Stimulated activated CD8-positive, alpha-beta memory T cell treated with anti-CD3 and anti-CD28 coated beads, Interleukin-4, amount 100 ng/mL, for 24 hours (primary cell): ENCODE data around the gene ZNF576.
"Not testable (repeated sequence)": the region's sequence is repeated elsewhere in the genome, so short reads cannot be mapped to it uniquely, and the experiment has no call there.

Source experiments
- DNase-seq: peaks from one replicate; pipeline ENCODE4 v3.0.0-alpha.2; 2020; ENCODE audit warnings: low read depth

ZNF576 gene

DNA sequence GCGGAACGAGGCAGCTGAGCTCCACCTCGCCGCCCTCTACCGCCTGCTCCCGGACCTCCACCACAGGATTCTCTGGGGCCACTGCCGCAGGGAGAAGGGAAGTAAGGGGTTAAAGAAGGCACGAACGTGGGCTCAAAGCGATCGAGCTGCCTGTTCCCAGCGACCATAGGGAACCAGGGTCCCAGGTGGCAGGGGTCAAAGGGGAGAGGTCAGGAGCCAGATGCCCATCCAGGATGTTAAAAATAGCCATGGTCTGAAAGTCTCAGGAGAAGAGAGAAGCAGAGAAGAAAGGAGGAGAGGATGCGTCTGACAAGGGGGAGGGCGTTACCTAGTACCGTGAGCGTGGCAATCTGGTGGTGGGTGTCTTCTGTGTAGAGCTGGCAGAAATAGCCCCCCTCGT is 30.4 kb downstream of the ZNF576 start:
- DNase-seq, result no peak

DNA sequence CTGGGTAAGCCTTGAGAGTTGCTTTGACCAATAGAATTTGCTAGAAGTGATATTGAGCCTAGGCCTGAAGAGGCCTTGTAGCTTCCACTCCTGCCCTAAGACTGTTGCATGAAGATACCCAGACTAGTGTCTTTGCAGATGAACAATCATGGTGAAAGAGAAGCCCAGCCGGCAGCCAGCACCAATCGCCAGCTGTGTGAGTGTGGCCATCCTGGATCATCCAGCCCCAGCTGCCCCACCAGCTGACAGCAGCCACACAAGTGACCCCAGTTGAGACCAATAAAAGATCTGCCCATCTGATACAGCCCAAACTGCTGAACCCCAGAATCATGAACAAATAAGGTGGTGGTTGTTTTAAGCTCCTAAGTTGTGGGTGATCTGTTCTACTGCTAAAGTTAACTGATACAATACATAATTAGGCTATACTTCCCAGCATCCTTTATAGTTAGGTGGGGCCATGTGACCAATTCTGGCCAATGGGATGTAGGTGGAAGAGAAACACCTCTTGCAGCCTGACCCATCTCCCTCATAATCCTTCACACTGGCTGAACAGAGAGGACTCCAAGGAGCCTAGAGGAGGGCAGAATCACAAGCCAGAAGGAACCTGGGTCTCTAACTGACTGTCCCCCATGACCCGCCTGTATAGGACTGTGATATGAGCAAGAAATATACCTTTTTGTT is 32.4 kb downstream of the ZNF576 start:
- no peak for DNase-seq

DNA sequence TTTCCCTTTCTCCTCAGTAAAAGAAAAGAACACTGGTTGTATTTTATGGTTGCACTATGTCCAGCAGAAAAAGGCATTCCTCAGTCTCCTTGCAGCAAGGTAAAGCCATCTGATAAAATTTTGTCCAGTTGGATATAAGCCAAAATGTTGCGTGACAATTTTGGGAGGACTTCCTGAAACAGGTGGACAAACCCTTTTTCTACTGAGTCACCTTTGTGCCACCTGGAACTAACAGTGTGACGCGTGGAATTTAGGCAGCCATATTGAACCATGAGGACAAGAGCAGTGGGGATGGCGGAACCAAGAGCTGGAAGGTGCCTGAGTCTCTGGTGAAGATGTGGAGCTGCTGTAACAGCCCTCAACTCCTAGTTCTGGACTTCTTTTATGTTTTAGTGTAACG is 35.1 kb downstream of the ZNF576 start:
- no peak for DNase-seq

DNA sequence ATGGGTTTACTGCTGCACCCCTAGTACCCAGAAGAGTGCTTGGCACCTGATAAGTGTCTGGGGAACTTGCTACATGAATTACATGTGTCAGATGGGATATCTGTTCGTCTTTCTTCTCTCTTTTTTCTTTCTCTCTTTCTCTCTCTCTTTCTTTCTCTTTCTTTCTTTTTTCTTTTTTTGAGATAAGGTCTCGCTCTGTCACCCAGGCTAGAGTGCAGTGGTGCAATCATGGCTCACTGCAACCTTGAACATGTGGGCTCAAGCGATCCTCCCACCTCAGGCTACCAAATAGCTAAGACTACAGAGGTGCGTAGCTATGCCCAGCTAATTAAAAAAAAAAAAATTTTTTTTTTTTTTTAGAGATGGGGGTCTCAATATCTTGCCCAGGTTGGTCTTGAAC is 37.1 kb downstream of the ZNF576 start:
- no peak for DNase-seq

DNA sequence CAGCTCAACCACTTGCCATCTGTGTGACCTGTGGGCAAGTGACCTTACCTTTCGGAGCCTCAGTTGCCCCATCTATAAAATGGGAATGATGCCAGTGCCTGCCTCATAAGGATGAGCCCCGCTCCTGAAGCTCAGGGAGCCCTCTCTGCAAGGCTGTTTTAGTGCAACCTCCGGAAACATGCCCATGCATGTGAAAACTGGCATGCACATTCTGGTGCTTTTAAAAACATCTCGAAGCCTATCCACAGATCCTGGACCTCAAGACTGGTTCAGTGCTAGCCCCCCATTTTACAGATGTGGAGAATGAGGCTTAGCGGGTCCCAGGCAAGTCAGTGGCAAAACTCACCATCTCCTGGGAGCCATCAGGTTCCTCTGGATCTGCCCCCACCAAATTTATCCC is 37.7 kb downstream of the ZNF576 start:
- no peak for DNase-seq

DNA sequence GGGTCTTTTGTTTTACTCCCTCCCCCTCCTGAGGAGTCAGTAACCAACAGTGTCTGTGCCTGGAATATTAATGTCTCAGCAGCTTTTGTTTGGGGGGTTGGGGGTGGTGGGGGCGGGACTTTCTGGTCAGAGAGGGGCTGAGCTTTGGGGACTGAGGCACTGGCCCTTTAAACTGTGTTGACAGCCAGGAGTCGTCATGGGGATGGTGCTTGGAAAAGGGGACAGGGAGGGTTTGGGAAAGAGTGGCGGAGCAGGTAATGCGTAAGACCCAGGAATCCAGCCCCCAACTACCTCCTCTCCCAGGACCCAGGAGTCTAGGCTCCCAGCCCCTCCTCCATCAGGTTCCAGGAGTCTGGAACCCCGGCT is 38.1 kb downstream of the ZNF576 start:
- DNase-seq, result no peak

DNA sequence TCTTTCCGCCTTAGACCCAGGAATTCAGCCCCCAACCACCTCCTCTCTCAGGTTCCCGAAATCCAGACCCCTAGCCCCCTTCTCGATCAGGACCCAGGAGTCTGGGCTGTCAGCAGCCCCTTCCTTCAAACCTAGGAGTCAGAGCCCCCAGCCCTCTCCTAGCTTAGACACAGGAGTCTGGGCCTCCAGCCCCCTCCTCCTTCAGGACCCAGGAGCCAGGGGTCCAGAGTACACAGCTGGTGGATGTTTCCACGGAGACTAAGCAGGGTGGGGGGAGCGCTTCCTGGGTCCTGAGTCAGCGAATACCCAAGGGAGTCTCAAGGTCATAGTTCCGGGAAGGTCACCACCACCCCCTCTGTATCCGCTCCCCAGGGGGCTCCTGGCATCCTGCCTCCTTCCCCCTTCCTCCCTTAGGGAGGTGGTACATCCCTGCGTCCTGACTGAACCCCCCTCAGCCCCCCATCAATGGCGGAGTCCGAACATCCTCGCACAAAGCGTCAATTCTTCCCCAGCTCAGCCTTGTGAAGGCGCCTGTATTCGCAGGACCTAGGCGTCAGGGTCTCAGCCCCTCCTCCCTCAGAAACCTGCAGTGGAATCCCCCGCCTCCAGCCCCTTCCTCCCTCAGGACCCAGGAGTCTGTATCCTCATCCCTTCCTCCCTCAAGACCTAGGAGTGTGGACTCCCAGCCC is 38.6 kb downstream of the ZNF576 start:
- DNase-seq, result no peak

DNA sequence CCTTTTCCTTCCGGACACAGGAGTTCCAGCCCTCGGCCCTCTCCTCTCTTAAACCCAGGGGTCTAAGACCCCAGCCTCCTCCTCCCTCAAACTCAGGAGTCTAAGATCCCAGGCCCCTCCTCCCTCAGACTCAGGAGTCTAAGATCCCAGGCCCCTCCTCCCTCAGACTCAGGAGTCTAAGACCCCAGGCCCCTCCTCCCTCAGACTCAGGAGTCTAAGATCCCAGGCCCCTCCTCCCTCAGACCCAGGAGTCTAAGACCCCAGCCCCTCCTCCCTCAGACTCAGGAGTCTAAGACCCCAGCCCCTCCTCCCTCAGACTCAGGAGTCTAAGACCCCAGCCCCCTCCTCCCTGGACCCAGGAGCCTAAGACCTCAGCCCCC is 39.2 kb downstream of the ZNF576 start:
- not testable (repeated sequence) for DNase-seq

DNA sequence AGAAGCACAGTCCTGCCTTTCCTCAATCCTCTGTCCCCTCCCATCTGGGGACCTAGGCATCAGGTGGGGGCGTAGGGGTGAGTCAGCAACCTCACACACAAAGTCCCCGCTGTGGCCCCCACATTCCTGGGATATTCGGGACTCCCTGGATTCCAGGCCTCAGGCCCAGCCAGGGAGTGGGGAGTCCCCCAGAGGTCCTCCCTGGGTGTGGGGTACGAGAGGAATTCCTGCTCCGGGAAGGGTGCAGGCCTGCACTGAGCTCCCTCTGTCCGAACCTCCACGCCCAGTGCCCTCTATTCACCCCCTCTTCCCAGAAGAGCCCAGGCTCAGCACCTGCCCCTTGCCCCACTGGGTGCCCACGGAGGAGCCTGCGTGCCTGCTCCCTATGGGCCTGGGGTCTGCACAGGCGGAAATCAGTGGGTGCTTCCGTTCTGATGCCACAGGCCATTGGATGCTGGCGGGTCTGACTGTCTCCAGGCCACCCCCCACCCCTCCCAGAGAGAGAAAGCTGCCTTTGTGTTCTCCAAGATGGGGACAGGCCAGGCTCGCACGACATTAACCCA is 39.8 kb downstream of the ZNF576 start:
- DNase-seq, result no peak

DNA sequence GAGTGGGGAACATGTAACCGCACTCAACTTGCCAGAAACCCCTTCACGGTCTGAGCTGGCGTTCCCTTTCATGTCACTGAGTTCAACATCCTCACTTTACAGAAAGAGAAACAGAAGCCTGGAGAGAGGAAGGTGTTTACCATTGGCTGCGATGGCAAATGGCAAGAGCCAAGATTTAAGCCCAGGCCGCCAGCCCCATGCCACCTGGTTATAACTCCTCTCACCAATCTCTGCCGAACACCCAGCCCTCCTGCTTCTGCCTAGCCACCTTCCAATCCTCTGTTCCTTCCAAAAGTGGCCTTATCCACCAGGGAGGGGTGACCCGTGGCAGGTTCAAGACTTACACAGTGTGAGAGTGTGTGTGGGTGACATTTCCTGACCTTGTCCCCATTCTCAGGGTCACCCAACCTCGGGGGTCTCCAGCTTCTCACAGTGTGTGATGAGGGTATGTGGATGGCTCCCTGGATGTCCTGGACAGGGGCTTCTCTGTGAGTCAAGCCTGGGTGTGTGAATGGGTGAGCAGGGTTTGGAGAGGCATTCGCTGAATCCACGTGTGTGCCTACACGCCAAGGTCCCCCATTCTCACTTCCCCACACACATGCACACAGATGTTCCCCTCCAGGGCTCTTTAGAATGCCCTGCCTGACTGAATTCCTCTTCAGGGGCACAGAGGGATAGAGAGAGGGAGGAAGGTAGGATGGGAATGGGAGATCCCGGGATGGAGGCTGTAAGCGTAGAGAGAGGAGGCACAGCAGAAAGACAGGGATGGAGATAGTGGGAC is 42.0 kb downstream of the ZNF576 start:
- no peak for DNase-seq

DNA sequence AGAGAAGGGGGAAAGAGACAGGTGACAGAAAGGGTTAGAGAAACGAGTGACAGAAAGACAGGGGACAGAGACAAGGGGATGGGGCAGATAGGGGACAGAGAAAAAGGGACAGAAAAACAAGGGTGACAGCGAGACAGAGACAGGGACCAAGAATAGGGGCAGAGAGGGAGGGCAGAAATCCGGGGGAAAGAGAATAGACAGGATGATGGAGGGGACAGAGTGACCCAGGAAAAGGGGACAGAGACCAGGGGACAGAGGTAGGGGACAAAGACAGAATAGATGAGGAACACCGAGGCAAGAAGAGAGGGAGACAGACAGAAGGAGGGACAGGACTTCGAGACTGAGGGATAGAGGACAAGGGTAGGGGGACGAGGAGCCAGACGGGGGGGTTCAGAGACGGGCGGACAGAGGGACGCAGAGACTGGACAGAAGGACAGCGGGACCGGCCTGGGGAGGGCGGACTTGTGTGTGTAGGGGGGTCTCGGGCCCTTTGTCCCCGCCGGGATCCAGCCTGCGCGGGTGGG is 42.7 kb downstream of the ZNF576 start:
- no peak for DNase-seq

DNA sequence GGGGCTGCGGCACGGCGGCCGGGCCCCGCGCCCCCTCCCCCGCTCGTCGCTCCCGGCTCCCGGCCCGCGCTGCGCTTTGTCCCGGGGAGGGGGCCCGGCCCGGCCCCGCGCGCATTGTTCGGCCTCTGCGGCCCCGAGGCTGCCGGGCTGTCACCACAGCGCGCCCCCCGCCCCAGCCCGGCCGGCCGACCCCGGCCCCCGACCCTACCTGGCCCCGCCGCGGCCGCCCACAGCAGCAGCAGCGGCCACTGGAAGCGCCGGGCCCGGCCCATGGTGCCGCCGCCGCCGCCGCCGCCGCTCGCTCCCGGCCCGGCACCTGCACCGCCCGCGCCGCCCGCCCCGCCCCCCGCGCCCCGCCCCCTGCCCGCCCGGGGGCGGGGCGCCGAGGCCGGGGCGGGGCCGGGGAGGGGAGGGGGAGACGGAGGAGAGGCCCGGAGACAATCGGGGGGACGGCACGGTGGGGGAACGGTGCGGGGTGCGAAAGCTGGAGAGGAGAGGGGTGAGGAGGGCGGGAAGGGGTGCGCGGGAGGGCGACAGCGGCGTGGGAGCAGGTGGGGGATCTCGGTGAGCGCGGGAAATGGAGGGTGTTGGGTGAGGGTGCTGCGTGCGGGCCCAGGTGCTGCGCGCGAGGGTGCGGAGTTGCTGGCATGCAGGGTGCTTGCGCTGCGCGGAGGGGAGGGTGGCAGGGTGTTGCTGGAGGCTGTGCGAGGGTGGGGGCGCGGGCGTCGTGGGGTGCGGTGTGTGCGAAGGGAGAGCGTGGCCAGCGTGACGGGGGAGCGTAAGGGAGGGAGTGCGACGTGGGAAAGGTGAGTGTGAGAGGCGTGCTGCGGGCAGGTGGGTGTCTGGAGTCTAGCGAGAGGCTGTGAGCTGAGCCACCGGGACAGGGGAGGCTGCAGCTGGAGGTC is 43.4 kb downstream of the ZNF576 start, which contains the start of gene CADM4:
CADM4 (minus strand) TSS at position 332 of the 905 bp plus-strand sequence; CDS start at position 272, 60 bp downstream.
- no peak for DNase-seq

DNA sequence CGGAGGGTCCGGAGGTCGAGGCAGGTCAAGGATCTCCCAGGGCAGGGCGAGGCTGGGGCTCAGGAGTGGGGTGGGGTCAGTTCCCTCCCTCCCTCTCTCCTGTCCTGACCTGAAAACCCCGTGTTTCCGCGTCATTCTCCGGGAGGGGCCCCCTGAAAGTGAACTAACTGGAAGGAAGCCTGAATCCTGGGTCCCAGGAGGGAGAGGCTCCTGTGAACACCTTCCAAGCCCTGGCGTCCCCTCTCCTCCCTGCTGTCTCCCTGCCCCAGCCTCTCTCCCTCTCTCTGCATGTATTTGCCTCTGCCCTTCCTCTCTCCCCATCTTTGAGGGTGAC is 44.0 kb downstream of the ZNF576 start:
- no peak for DNase-seq

DNA sequence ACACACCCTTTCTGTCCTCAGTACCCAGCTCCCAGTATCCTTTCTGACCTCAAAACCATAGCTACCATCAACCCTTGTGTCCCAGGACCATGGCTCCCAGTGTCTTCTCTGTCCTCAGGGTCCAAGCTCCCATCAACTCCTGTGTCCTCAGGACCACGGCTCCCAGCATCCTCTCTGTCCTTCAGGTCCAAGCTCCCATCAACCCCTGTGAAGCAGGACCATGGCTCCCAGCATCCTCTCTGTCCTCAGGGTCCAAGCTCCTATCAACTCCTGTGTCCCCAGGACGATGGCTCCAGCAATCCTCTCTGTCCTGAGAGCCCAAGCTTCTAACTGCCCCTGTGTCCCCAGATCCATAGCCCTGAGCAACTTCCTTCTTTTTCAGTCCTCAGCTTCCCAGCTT is 44.9 kb downstream of the ZNF576 start:
- no peak for DNase-seq

DNA sequence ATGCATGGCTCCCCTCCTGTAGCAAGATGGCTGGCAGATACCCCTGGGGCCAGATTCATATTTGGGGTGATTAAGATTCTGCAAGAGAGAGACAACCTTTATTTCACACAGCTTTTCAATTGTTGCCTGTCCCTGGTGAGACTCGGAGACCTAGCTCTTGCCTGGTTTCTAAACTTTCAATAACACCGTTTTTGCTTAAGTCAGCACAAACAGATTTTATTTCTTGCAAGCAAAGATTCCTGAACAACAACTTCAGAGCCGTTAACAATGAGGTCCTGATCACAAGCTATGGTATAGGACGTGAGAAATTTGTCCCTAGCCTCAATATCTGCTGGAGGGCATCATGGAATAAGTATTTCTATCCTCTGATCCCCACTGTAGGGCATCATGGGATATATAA is 46.1 kb downstream of the ZNF576 start:
- DNase-seq, result no peak

DNA sequence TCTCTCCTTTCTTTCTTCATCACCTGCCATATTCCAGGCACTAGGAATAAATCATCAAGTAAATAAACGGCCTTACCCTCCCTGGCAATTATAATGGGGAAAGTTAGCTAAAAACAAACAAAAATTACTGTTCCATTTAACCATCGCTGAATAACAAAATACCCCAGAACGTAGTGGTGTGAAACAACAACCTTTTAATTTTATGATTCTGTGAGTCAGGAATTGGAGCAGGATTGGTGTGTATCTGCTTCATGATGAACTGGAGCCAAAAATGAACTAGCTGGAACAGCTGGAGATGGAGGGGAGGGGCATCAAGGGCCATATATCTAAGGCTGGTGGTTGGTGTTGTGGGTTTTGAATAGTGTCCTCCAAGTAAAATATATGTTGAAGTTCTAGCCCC is 46.9 kb downstream of the ZNF576 start:
- no peak for DNase-seq

DNA sequence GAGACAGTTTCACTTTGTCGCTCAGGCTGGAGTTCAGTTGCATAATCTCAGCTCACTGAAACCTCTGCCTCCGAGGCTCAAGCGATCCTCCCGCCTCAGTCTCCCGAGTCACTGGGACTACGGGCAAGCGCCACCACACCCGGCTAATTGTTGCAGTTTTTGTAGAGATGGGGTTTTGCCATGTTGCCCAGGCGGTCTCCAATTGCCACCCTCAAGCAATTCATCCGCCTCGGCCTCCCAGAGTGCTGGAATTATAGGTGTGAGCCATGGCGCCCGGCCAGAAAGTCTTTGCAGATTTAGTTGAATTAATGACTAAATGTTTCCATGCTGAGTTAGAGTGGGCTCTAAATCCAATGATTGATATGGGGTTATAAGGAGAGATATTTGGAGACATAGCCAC is 47.8 kb downstream of the ZNF576 start:
- DNase-seq, result no peak

DNA sequence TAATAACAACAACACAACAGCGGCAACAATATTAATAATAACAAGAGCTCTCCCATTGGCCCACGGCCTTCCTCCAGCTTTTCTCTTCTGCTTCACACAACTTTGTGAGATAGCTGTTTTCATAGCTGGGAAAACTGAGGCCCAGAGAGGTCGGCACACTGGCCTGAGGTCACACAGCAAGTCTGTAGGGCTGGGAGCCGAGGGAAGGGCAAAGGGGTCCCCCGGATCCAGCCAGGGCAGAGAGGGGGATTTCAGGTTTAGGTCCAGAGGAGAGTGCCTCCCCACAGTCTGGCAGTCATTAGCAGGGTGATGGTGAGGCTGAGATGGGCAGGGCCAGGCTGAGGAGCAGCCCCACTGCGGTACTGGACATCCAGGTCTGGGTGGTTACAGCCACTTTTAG is 52.2 kb downstream of the ZNF576 start:
- no peak for DNase-seq

DNA sequence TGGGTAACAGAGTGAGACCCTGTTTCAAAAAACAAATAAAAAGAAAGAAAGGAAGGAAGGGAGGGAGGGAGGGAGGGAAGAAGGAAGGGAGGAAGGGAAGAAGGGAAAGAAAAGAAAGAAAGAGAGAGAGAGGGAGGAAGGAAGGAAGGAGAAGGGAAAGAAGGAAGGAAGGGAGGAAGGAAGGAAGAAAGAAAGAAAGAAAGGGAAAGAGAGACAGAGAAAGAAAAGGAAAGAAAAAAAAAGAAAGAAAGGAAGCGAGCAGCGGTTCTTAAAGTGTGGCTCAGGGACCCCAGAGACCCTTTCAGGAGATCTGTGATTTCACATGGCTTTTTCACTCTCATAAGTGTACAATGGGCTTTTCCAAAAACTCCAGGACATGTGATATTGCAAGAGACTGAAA is 53.1 kb downstream of the ZNF576 start:
- no peak for DNase-seq

DNA sequence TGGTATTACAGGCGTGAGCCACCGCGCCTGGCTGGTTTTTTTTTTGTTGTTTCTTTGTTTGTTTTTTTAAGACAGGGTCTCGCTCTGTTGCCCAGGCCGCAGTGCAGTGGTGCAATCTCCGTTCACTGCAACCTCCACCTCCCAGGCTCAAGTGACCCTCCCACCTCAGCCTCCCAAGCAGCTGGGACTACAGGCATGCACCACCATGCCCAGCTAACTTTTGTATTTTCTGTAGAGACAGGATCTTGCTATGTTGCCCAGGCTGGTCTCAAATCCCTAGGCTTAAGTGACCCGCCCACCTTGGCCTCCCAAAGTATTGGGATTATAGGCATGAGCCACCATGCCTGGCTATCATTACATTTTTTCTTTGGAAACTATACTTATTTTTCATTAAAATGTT is 53.9 kb downstream of the ZNF576 start:
- not testable (repeated sequence) for DNase-seq
